Central memory CD8-positive, alpha-beta T cell (primary cell): Measurements from ENCODE around the gene SMIM45.
"Not testable (repeated sequence)": the region's sequence is repeated elsewhere in the genome, so short reads cannot be mapped to it uniquely, and the experiment has no call there.

Experiments
- ATAC-seq: fragments of 150-1000 bp; cut with Tn5 transposase; replicated peaks from 2 replicates; pipeline ENCODE4 v1.10.0; 2022; ENCODE audit warnings: mild to moderate bottlenecking, moderate FRiP score, moderate number of reproducible peaks; ENCODE audit not compliant: poor library complexity, severe bottlenecking; ENCODE audit errors: extremely low read depth
- DNase-seq, 2 donors: peaks; one replicate each; pipeline ENCODE4 v3.0.0; 2021; ENCODE audit warnings: low spot score in 2 of 2
- H3K27ac Mint-ChIP-seq: one replicate; pipeline ENCODE4 v1.8.0; 2022; ENCODE audit warnings: low read depth, mild to moderate bottlenecking, moderate library complexity, mixed read lengths
- H3K27me3 Mint-ChIP-seq: one replicate; pipeline ENCODE4 v1.8.0; 2022; ENCODE audit warnings: mixed read lengths
- H3K36me3 Mint-ChIP-seq: one replicate; pipeline ENCODE4 v1.8.0; 2022; ENCODE audit warnings: mild to moderate bottlenecking, moderate library complexity, mixed read lengths; ENCODE audit not compliant: insufficient read depth
- H3K4me1 Mint-ChIP-seq: one replicate; pipeline ENCODE4 v1.8.0; 2022; ENCODE audit warnings: mixed read lengths
- H3K4me3 Mint-ChIP-seq: one replicate; pipeline ENCODE4 v1.8.0; 2022; ENCODE audit warnings: mild to moderate bottlenecking, moderate library complexity, mixed read lengths
- H3K9me3 Mint-ChIP-seq: one replicate; pipeline ENCODE4 v1.8.0; 2022; ENCODE audit warnings: mixed read lengths

Gene SMIM45

GRCh38 chr22:41948928-41949296 lies 3.0 kb upstream of the SMIM45 start:
- H3K27ac Mint-ChIP-seq = not testable (repeated sequence)

GRCh38 chr22:41949297-41949965 lies 2.5 kb upstream of the SMIM45 start:
- H3K4me3 Mint-ChIP-seq = no peak overlapping the region

More at GRCh38 chr22:41948928-41949296, 3.0 kb upstream of the SMIM45 start:
- H3K4me3 Mint-ChIP-seq, H3K36me3 Mint-ChIP-seq, H3K27me3 Mint-ChIP-seq, ATAC-seq, H3K4me1 Mint-ChIP-seq, DNase-seq, H3K9me3 Mint-ChIP-seq: not testable (repeated sequence)

GRCh38 chr22:41952713-41953112 lies 763 bp downstream of the SMIM45 start:
- ATAC-seq (no peak), DNase-seq (no peak)
- H3K36me3 Mint-ChIP-seq = peaks cover 1% of the 10 kb centered on the region
- H3K27ac Mint-ChIP-seq = no peak overlapping the region
- no peaks in the 10 kb centered on the region for H3K9me3 Mint-ChIP-seq
- H3K4me1 Mint-ChIP-seq = peaks cover 5% of the 10 kb centered on the region
- no peak overlapping the region for H3K4me3 Mint-ChIP-seq
- no peaks in the 10 kb centered on the region for H3K27me3 Mint-ChIP-seq

More at GRCh38 chr22:41949297-41949965, 2.5 kb upstream of the SMIM45 start:
- Mint-ChIP-seq H3K36me3 (peaks cover 1% of the 10 kb centered on the region), H3K9me3 (no peaks in the 10 kb centered on the region), H3K27ac (no peak overlapping the region), H3K27me3 (no peaks in the 10 kb centered on the region), H3K4me1 (peaks cover 10% of the 10 kb centered on the region)
- ATAC-seq (no peak), DNase-seq (no peak)

GRCh38 chr22:41957941-41958556 lies 6.1 kb downstream of the SMIM45 start:
- no peaks in the 10 kb centered on the region for H3K36me3 Mint-ChIP-seq
- DNase-seq = no peak
- peak overlapping the region; percentile 76 for H3K27ac Mint-ChIP-seq
- H3K4me1 Mint-ChIP-seq = peaks cover 5% of the 10 kb centered on the region
- ATAC-seq = peak; percentile 39
- H3K4me3 Mint-ChIP-seq = peak overlapping the region; percentile 47
- no peaks in the 10 kb centered on the region for H3K9me3 Mint-ChIP-seq
- no peaks in the 10 kb centered on the region for H3K27me3 Mint-ChIP-seq

- Mint-ChIP-seq H3K27ac (no peak overlapping the region), H3K36me3 (no peaks in the 10 kb centered on the region), H3K27me3 (no peaks in the 10 kb centered on the region), H3K4me3 (no peak overlapping the region), H3K9me3 (no peaks in the 10 kb centered on the region), H3K4me1 (no peaks in the 10 kb centered on the region)
- ATAC-seq (no peak), DNase-seq (no peak)
Measured at GRCh38 chr22:41963453-41964111, 11.6 kb downstream of the SMIM45 start.

- ATAC-seq (no peak), DNase-seq (no peak)
- Mint-ChIP-seq H3K4me3 (no peak overlapping the region), H3K9me3 (no peaks in the 10 kb centered on the region), H3K27ac (no peak overlapping the region), H3K27me3 (no peaks in the 10 kb centered on the region), H3K4me1 (no peaks in the 10 kb centered on the region), H3K36me3 (no peaks in the 10 kb centered on the region)
Measured at GRCh38 chr22:41964112-41964491, 12.2 kb downstream of the SMIM45 start.

- Mint-ChIP-seq H3K36me3 (no peaks in the 10 kb centered on the region), H3K9me3 (no peaks in the 10 kb centered on the region), H3K27ac (no peak overlapping the region), H3K4me1 (no peaks in the 10 kb centered on the region), H3K4me3 (no peak overlapping the region), H3K27me3 (peaks cover 8% of the 10 kb centered on the region)
- ATAC-seq (no peak), DNase-seq (no peak)
Measured at GRCh38 chr22:41966225-41966606, 14.3 kb downstream of the SMIM45 start.

- H3K9me3 Mint-ChIP-seq = no peaks in the 10 kb centered on the region
- H3K27ac Mint-ChIP-seq = no peak overlapping the region
- H3K27me3 Mint-ChIP-seq = peaks cover 13% of the 10 kb centered on the region
- H3K4me1 Mint-ChIP-seq = no peaks in the 10 kb centered on the region
- ATAC-seq = no peak
- no peak for DNase-seq
- H3K4me3 Mint-ChIP-seq = no peak overlapping the region
- no peaks in the 10 kb centered on the region for H3K36me3 Mint-ChIP-seq
Measured at GRCh38 chr22:41966607-41967240, 14.8 kb downstream of the SMIM45 start.

- Mint-ChIP-seq H3K4me1 (no peaks in the 10 kb centered on the region), H3K4me3 (no peak overlapping the region), H3K27me3 (peaks cover 30% of the 10 kb centered on the region), H3K9me3 (no peaks in the 10 kb centered on the region), H3K36me3 (no peaks in the 10 kb centered on the region), H3K27ac (no peak overlapping the region)
- DNase-seq (no peak), ATAC-seq (no peak)
Measured at GRCh38 chr22:41968601-41969000, 16.7 kb downstream of the SMIM45 start.

GRCh38 chr22:41969110-41969646 lies 17.2 kb downstream of the SMIM45 start, which contains the start of gene SEPTIN3:
Gene SEPTIN3 (plus strand): TSS chr22:41969443. CDS start chr22:41971493, 2,050 bp downstream.
- Mint-ChIP-seq H3K9me3 (no peaks in the 10 kb centered on the region), H3K4me3 (no peak within 1 kb of the TSS), H3K27me3 (peaks cover 30% of the 10 kb centered on the region), H3K27ac (no peak within 1 kb of the TSS), H3K4me1 (no peaks in the 10 kb centered on the region), H3K36me3 (no peaks in the 10 kb centered on the region)
- ATAC-seq = no peak
- no peak for DNase-seq

GRCh38 chr22:41970601-41971000 lies 18.7 kb downstream of the SMIM45 start:
- Mint-ChIP-seq H3K27ac (no peak overlapping the region), H3K4me1 (peaks cover 3% of the 10 kb centered on the region), H3K36me3 (no peaks in the 10 kb centered on the region), H3K27me3 (peaks cover 37% of the 10 kb centered on the region), H3K4me3 (no peak overlapping the region), H3K9me3 (no peaks in the 10 kb centered on the region)
- ATAC-seq = no peak
- no peak for DNase-seq

- Mint-ChIP-seq H3K4me3 (no peak overlapping the region), H3K27ac (no peak overlapping the region), H3K4me1 (peaks cover 10% of the 10 kb centered on the region), H3K36me3 (peaks cover 2% of the 10 kb centered on the region), H3K27me3 (peaks cover 45% of the 10 kb centered on the region), H3K9me3 (no peaks in the 10 kb centered on the region)
- no peak for DNase-seq
- no peak for ATAC-seq
Measured at GRCh38 chr22:41971431-41971830, 19.5 kb downstream of the SMIM45 start.
